Stimulated activated CD8-positive, alpha-beta memory T cell treated with anti-CD3 and anti-CD28 coated beads, Interleukin-15, amount 100 ng/mL, for 24 hours (primary cell): Measurements from ENCODE around the gene MAML3.

Experiments
- DNase-seq: peaks from one replicate; pipeline ENCODE4 v3.0.0-alpha.2; 2020; ENCODE audit warnings: low read depth

The MAML3 gene

DNA sequence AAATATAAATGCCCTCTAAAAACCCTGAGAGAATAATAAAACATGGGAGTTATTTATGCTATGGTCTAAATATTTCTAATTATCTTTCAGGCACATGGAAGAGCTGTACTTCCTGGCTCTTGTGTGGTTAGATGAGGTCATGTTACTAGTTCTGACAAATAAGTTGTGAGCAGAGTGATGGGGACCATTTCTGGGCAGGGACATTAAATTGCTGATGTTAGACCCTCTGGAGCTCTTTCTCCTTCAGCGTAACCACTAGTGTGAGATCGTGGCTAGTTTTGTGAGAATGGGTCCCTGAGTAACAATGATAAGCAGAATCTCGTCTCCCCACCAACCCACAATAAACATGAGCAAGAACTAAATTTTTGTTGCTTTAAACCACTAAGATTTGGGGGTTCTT, 108.0 kb downstream of the MAML3 start:
- DNase-seq = no peak

DNA sequence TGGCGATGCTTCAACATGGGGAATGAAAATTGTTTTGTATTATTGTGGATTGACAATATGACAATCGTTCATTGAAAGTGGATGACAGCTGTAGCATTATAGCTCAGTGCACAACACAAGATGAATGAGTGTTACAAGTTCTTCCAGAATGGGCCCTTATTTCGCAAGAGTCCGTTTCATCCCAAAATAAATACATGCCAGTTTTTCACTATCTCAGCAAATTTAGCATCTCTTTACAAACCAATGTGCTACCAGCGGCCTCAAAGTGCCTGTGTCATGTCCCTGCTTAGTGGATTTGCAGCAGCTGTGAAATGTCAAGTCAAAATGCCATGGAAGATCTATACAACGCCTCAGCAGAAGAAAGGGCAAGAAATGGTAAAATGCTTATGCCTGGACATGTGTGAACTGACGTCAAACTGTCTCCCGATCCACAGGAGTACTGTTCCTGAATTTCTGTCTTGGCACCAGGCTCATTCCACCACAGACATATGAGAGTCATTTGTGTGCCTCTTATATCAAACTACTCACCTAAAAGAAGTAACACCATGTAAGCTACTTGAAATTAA, 109.6 kb downstream of the MAML3 start:
- no peak for DNase-seq

DNA sequence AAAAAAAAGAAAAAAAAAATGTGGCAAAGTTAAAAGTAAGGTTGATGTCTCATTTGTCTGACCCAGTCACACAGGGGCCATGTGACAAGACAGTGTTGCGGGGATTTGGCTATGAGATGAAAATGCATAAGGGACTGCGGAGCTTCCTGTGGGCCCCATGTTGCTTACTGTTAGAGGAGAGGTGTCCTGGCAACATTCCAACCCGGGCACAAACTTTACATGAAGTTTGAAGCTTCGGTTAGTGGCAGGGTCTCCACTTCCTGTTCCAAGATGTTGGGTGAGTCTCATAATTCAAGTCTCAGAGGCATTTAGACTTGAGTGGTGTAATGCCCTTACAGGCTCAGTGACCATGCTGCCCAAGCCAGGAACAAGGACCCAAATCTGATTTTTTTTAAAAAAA, 111.3 kb downstream of the MAML3 start:
- no peak for DNase-seq

DNA sequence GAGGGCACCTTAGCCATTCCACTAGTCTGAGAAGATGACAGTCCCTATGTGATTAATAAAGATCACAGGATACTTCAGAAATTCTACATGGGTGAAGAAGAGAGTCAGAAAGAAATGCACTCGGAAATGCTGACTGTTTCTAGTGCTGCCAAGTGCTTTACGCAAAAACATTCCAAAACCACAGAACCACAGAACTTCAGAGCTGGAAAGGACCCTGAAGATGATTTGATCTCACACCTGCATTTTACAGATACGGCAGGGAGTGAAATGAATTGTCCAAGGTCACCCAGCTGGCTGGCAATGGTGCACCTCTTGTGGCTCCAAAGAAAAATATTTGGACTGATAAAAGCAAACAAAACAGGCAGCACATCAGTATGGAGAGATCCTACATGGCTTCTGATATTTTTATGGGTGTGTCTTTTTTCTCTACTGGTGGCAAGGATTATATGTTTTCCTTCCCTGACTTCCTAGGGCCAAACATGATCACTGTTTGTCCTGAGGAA, 115.9 kb downstream of the MAML3 start:
- DNase-seq = no peak

DNA sequence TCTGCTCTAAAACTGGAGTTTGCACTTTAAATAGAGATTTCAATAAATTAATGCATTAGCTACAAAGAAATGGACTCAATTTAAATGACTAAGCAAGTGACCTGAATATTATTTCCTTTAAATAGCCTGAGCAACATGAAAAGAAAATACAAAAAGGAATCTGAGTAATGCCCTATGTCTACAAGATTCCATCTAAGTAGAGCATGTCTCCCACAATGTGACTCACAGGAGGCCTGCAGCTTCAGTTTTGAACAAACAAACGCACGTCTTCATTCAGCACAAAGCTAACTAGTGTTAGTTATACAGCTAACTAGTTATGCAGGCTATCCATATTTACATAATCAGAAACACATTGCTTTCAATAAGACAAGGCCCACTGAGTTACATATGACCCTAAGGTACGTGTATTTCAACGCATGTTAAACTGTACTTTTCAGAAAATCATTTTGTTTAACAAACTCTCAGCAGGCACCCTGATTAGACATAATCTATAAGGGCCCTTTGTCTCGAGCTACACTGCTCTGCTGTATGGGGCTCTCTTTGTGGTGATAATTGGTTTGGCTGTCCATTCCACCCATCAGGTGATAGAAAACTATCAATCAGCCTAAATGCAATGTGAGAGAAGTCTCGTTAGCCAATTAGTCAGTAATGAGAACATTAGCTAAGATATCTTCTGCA, 116.5 kb downstream of the MAML3 start:
- DNase-seq = no peak

DNA sequence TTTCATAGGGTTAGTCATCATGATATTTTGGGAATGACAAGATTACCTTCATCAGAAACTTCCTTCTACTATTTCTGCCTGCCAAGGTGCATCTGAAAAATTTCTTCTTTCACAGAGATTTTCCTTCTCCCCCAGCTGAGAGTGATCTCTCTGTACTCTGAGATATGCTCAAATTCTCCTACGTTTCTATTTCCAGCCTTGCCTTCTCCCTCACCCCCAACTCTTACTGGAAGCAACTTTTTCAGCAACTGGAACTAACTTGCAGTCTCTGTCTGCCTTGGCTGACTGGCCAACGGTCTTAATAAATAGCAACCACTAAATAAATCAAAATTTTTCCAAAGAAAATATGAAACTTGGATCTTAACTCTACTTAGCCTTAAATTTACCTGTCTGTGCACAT, 122.3 kb downstream of the MAML3 start:
- no peak for DNase-seq

DNA sequence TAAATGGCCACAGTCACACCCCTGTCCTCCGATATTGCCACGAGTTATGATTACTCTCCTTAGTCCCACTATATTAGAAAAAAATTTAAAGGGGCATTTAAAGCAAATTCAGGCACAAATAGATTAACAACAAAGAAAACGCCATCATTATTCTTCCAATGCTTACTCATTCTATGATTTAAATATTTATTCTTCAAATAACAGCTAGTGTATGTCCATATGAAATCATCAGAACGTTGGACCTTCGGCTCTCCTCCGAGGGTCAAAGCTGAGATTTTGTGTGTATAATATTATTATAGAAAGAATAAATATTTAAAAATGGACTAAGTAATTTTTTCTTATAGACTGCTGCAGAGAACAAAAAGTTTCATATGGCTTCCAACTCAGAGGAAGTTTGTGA, 122.9 kb downstream of the MAML3 start:
- no peak for DNase-seq

DNA sequence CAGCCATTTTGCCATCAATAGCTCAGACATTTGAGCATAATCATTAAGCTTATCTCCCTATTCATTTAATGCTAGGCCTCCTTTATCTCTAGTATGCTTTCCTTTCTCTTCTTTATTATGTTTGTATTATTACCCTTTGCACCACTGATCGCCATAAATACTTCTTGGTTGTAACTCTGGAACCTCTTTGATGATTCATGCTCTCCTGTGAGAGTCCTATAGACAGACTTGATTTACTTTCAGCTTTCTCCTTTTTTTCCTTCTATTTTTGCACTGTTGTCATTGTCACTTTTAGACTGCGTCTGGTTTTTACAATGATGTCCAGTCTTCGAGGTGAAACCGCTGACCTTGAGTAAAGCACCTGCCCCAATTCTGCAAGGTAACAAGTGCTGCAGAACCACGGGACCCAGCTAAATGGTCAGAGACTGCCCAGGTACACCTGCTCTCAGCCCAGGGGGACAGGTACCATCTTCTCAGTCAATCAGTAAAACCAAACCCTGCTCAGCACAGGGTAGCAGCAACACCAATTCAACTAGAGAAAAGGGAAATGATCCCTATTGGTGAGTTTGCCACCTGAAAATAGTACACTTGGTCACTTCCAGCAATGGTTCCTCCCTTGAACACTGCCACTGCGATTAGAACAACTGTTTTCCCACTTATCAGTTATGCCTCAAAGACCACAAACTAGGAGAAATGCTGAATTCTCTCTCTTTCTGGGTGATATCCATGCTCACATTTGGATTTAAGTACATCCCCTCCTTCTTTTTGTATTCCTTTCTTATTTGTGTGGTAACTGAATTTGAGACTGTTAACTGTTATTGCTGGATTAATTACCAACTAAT, 125.1 kb downstream of the MAML3 start:
- DNase-seq = no peak

DNA sequence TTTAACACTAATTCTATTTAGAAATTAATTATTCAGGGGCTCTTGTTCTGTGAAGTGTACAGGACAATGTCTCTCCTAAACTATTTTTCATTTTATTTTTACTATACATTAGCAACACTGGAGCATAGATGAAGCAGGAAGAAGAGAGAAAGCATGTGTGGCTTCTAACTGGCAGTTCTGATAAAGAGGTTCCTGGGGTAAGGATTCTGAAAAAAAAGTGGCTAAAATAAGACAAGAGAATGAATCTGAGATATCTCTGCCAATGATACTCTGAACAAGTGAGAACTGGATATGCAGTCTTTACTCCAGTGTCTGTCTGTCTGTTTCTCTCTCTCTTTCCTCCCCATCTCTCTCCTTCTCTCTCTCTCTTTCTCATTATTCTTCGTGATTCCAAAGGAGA, 125.9 kb downstream of the MAML3 start:
- no peak for DNase-seq

DNA sequence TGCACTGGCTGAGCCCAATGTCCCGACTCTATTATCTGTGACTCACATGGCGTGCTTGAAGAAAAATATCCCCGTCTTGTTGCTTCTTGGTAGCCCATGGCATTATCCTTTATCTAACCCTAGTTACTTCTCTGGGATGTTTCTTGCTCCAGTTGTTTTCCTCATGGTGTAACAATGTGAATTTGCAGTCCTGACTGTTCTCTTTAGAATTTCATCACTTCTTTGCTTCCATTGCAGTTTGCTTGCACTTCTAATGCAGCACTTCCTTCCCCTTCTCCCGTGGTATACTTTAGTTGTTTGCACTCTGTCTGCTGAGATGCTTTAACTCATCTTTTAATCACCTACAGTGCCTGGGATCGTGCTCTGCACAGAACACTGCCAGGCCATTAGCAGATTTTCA, 126.9 kb downstream of the MAML3 start:
- DNase-seq = no peak

DNA sequence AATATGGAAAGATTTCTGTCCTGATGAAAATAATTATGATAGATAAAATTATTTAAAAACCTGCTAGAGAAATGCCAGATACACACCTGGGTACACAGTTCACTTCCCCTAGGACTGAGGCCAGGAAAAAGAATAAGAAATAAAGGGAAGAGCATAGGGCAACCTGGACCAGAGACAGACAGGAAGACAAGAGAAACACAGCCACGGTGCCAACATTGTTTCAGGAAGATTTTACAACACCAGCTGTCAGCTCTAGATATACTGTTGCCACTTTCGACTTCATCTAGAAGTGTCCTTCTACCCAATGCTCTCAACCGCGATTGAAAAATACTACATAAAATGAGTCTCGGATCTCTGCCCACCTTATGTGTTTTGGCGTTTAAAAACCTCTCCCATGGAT, 128.5 kb downstream of the MAML3 start:
- no peak for DNase-seq

DNA sequence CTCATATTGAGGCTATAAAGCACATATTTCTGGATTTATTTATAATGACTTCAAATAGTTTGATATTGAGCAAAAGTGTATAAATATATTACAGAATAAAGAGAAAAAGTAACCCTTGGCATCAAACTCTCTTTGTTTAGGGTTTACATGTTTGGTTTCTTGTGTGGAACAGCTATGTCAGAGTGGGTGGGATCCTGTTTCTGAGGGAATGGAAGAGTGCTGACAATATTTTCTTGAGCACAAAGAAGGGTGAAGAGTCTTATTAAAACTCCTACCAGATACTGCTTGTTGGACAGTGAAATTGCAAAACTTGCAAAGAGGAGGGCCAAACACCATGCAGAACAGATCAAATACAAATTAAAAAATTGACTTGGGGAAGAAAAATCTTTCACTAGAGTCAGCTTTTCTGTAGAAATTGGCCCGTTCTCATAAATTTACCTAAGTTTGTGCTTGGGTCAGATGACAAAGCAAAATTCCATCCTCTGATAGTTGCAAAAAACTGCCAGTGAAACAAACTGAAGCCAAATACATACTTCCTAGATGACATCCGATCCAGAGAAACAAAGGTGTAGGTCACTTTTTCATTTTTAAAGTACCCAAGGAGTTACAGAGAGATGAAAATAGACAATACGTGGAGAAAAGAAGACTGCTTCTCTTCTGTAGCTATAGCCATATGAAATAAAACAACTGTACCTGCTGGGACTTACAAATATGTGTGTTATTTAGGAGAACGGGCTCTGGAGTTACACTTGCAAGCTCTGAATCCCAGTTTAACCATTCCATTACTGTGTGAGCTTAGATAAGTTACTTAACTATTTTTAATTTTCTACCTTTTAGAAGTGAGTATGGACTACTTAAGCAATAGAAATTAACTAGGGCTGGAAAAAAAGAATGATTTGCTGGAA, 133.3 kb downstream of the MAML3 start:
- DNase-seq = no peak

DNA sequence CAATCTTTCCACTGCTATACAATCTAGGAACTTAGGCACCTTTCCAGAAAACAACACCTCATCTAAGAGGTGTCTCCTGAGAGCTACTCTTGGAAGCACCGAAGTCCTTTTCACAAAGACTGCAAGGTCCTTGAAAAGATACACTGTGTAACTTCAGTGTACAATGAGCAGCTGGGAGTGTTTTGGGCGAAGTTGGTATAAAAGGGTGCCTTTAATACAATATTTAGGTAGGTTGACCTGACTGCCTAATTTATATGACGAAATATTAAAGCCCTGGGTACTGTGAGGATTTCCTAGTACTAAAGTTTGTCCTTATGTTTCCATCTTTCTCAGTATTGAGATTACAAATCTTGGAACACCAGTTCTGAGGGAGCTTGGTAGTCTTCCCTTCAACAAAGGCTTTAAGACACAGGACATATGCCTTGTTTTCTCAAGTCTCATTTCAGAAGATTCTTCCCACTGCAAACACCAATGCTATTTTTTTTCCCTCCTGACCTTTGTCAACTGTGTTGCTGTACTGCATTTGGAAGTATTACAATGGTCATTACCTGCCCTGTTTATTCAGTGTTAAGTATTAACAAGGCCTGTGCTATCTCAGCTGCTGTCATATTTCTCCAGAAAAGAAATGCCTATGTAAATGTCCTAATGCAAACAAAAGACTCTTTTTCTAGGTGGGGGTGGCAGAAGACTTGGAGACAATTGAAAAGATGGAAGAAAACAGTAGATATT, 134.2 kb downstream of the MAML3 start:
- no peak for DNase-seq

DNA sequence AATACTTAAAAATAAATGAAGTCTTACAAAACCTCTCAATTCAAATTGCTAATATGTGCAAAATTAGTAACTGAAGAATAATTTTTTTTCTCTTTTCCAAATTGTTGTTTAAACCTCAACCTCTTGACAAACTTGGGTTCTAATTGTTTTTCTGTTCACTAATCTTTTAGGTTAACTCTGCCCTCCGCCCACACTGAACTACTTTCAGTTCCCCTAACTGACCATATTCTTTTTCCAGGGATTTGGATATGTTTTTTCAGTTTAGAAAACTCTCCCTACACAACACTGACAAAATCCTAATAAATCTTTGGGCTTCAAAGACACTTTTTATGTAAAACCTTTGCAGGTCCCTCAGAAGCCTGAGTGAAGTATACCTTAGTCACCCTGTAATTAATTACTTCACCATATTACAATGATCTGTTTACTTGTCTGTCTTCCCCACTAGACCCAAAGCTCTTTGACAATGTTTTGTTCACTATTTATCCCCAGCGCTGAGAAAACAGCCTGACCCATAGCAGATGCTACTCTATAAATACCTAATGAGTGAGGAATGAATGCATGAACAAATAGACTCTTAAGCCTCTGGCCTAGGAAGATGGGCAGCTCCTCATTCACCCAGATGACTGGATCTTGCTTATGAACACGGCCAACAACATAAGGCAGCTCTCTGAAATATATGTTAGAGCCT, 134.9 kb downstream of the MAML3 start:
- DNase-seq = no peak

DNA sequence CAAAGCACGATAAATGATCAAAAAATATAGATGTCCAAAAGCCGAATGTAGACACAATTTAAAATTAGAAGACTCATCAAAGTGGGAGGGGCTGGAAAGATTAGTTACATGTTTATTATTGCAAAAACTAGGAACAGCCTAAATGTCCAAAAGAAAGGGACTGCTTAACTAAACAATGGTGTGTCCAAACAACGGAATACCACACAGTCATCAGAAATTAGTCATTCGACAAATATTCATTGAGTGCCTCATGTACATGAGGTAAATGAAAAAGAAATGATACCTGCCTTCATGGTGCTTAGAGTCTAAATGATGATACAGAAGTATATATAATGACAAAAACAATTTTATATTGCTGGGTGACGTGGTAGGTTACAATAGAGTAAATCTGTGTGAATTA, 139.7 kb downstream of the MAML3 start:
- no peak for DNase-seq

DNA sequence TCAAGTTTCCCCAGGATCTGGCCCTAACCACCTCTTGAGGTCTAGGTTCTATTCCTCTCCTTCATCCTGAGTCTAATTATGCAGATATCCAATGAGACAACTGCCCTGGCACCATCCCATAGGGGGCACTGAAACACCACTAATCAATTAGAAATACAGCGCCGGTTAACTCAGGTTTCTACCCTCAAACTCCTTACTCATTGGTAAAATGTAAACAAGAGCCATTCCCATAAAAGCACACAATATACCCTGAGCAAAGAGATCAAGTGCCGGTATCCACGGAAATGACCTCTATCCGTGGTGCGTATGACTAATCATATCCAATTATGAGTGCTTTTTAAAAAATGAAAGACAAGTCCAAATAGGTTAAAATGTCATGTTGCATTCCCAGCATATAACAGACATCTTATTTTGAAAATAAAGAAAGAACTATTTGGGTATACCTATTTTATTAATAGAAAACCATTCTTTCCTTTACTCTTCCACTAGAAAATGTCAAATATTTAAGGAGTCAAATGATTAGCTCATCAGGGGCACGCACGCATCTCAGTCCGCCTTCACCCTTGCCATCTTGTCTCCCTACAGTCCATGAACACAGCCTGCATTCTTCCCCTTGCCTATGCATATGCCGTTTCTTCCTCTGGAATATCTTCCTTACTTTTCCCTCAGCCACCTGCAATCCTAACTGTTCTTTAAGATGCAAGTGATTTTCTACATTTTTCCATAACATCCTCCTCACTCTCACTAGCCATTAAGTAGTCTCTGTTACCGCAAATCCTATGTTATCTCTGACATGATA, 141.1 kb downstream of the MAML3 start:
- no peak for DNase-seq

DNA sequence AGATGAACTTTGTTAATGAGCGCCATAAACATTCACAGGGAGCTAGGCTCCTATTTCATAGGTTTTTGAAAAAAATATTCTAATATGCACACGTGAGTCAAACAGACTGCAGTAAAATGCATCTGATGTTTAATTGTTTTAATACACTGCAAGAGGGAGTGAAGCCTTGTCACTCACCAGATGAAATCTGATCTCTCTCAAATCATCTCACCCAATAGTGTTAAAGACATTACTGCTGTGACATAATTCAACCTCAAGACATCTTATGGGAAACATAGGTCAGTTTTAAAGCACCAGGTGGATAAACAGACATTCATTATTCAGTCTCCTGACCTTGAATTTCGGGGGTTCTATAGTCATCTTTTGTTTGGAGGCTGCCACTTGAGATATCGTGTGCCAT, 148.3 kb downstream of the MAML3 start:
- DNase-seq = no peak

DNA sequence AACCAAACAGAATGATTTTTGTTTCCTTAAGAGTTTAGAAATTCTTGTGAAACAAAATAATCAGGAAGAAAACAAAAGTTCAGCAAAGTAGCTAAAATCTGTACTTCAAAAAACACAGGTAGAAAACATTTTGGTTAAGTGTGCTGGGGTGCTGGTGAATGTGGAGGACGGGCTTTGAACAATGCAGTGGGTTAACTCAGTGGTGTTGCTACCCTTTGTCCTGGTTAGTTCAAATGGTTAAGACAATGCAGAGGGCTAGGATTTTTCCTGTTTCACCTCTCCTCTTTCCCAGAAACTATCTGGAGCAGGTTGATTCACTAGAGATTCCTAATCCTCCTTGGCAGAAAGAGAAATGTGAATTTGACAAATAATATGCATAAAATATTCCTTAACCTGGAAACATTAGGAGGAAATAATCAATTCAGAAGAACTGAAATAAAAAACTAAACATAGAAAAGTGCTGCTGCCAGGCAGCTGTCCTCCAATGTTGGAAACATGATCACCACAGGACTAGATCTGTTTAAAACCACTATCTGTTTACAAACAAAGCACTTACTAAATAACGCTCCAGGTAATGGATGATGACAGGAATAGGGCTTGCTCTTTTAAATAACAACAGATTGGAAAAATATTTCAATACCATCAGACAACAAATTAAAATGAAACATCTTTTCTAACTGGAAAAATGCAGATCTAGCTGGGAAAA, 148.9 kb downstream of the MAML3 start:
- DNase-seq = no peak

DNA sequence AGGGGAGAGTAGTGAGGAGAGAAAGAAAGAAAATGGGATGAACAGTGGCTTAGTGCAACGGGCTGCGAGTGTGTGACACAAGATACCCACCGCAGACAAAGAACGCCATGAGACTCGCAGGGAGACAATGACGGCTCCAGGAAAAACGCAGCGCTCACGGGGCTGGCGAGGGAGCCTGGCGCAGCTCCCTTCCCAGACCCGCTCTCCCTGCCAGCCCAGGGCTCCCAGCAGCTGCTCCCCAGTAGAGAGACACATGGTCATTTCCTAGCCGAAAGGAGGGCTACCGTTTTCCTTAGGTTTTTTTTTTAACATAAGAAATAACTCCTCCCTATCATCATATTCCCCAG, 149.5 kb downstream of the MAML3 start:
- no peak for DNase-seq
